Keratinocyte (primary cell): ENCODE data around the gene PGBD4. TPM values are rescaled to one million over a fixed set of nuclear protein-coding genes. Genes with fewer than 3 reads are reported as not detected.

Experiments used
- DNase-seq: peaks from one replicate; pipeline ENCODE4 v3.0.0-alpha.2; 2011; ENCODE audit warnings: low read depth, missing footprints, low spot score
- FAIRE-seq: peaks from 2 replicates; lab custom pipeline; 2011; peaks lifted over from hg19 to GRCh38; lab: Jason Lieb, UNC
- H2AFZ ChIP-seq: 2 replicates; pipeline ENCODE4 v1.6.0; 2012; ENCODE audit warnings: low read length, control low read depth, inconsistent platforms; ENCODE audit not compliant: control insufficient read depth
- H3K27ac ChIP-seq: 2 replicates; pipeline ENCODE4 v1.5.1; 2011; ENCODE audit warnings: low read length; ENCODE audit not compliant: control insufficient read depth, insufficient read depth
- H3K27me3 ChIP-seq: 3 replicates; pipeline ENCODE4 v1.6.0; 2011; ENCODE audit warnings: low read length; ENCODE audit not compliant: control insufficient read depth, insufficient read depth; ENCODE audit errors: extremely low read depth
- H3K36me3 ChIP-seq, 2 experiments: 2 replicates in 1 of 2; 3 replicates in 1 of 2; pipeline ENCODE4 v1.5.1; 2011; ENCODE audit warnings: low read length in 2 of 2, mild to moderate bottlenecking in 1 of 2; ENCODE audit not compliant: control insufficient read depth in 2 of 2, insufficient read depth in 2 of 2; ENCODE audit errors: extremely low read depth in 1 of 2
- H3K4me1 ChIP-seq: 3 replicates; pipeline ENCODE4 v1.5.1; 2011; ENCODE audit warnings: low read length; ENCODE audit not compliant: control insufficient read depth, insufficient read depth; ENCODE audit errors: extremely low read depth
- H3K4me2 ChIP-seq: 3 replicates; pipeline ENCODE4 v1.6.0; 2011; ENCODE audit warnings: low read depth, low read length; ENCODE audit not compliant: control insufficient read depth, insufficient read depth; ENCODE audit errors: extremely low read depth
- H3K4me3 ChIP-seq, 3 experiments: fragments of 200-600 bp in 1 of 3; sonication (generic) in 1 of 3; 2 replicates in 2 of 3; 3 replicates in 1 of 3; pipeline ENCODE4 v1.5.1; 2011 to 2016; ENCODE audit warnings: low read length in 3 of 3, mild to moderate bottlenecking in 3 of 3, control low read depth in 2 of 3, inconsistent platforms in 1 of 3, low read depth in 1 of 3, mixed read lengths in 1 of 3, mixed run types in 1 of 3, moderate library complexity in 1 of 3; ENCODE audit not compliant: control insufficient read depth in 2 of 3, insufficient read depth in 2 of 3; ENCODE audit errors: extremely low read depth in 1 of 3
- H3K79me2 ChIP-seq: 2 replicates; pipeline ENCODE4 v1.6.0; 2012; ENCODE audit warnings: low read length; ENCODE audit not compliant: control insufficient read depth, insufficient read depth
- H3K9ac ChIP-seq: 3 replicates; pipeline ENCODE4 v1.6.0; 2011; ENCODE audit warnings: low read length; ENCODE audit not compliant: control insufficient read depth, insufficient read depth; ENCODE audit errors: extremely low read depth
- H3K9me1 ChIP-seq: 3 replicates; pipeline ENCODE4 v1.6.0; 2011; ENCODE audit warnings: low read length; ENCODE audit not compliant: control insufficient read depth, insufficient read depth; ENCODE audit errors: extremely low read depth
- H3K9me3 ChIP-seq: 2 replicates; pipeline ENCODE4 v1.5.1; 2012; ENCODE audit warnings: low read depth, low read length; ENCODE audit not compliant: control insufficient read depth
- H4K20me1 ChIP-seq: 3 replicates; pipeline ENCODE4 v1.6.0; 2011; ENCODE audit warnings: low read length; ENCODE audit not compliant: control insufficient read depth, insufficient read depth; ENCODE audit errors: extremely low read depth
- EZH2 ChIP-seq: IDR thresholded peaks from one replicate; pipeline ENCODE4 v1.6.1; 2012; ENCODE audit warnings: inconsistent platforms, mild to moderate bottlenecking, low read length, moderate library complexity
- dilution Hi-C: fragments of 300-500 bp; cut with MboI; formaldehyde crosslinking; loops from one replicate; pipeline ENCODE4 v1.7.0; 2020; ENCODE audit warnings: low sequenced_read_pairs; ENCODE audit not compliant: extremely low pct_ligation_motif_present
- polyA plus RNA-seq, 5 experiments: library from polyadenylated mRNA; depleted of rRNA in 3 of 5; stranded (reverse) in 3 of 5; stranded (forward) in 1 of 5; unstranded in 1 of 5; fragments of >200 nt; gene quantifications; 1 replicate in 1 of 5; 2 replicates in 3 of 5; 3 replicates in 1 of 5; pipeline versions ENCODE4 v1.2.1 to v1.2.3, GENCODE V29; 2011 to 2012; ENCODE audit warnings: missing spikeins in 2 of 5, low read depth in 1 of 5, low replicate concordance in 1 of 5
- TF ChIP-seq, protein P1 (sequence below), 3 experiments: IDR thresholded peaks in 1 of 3; conservative IDR thresholded peaks in 1 of 3; optimal IDR thresholded peaks in 1 of 3; 2 replicates in 2 of 3; 3 replicates in 1 of 3; pipeline versions ENCODE3 to v1.5.1; 2011; ENCODE audit warnings: low read length in 3 of 3, mild to moderate bottlenecking in 3 of 3, moderate library complexity in 2 of 3, control low read depth in 1 of 3, inconsistent platforms in 1 of 3; ENCODE audit not compliant: insufficient read depth in 2 of 3; ENCODE audit errors: extremely low read depth in 1 of 3

Gene PGBD4
- polyA plus RNA-seq, 1 donor (not counting 4 experiments of a cell fraction or from before 2014, with no cell fraction given) = 2.3 TPM

DNA sequence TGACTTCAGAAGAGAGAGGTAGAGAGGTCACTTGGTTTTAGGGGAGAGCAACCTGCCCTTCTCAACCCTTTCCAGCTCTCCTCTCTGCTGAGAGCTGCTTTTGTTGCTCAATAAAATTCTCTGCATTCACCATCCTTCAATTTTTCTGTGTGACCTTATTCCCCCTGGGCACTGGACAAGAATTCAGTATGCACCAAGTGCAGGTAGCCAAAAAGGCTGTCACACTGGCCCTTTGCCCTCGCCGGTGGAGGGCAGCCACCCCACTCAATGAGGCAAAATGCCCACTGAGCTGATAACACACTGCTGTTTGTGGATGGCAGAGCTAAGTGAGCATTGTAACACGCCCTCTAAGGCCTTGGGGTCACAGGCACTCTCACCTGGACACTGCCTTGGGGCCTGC is 12.9 kb downstream of the PGBD4 start:
- no peaks in the 10 kb centered on the region for H3K4me1 ChIP-seq
- dilution Hi-C loops = no loop called here
- no peak for FAIRE-seq

DNA sequence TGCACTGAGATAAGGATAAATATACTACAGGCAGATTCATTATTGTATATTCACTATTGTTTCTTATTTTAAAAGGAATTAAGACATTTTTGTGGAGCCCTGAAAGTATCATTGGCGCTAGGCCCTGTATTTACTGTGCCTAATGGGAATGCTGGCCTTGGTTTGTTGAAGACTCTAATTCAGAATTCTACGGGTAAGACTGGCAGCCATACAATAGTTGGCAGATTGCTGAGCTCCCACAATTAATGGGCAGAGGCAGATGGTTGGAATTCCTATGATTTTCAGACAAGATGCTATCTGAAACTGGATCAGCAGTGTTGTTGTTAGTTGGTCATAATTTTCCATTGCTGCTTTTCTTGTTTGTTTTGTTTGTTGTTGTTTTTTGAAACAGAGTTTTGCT is 14.7 kb downstream of the PGBD4 start:
- Histone ChIP-seq H3K9me1 (no peaks in the 10 kb centered on the region), H4K20me1 (no peaks in the 10 kb centered on the region), H3K36me3 (no peaks in the 10 kb centered on the region), H3K27ac (no peak overlapping the region), H3K4me1 (no peaks in the 10 kb centered on the region), H3K4me3 (no peak overlapping the region), H3K4me2 (no peak overlapping the region), H3K9me3 (no peaks in the 10 kb centered on the region), H3K27me3 (no peaks in the 10 kb centered on the region), H3K79me2 (no peaks in the 10 kb centered on the region), H2AFZ (no peak overlapping the region), H3K9ac (no peak overlapping the region)
- FAIRE-seq (no peak), DNase-seq (no peak)
- dilution Hi-C loops = no loop called here
- TF ChIP-seq, protein P1, sequence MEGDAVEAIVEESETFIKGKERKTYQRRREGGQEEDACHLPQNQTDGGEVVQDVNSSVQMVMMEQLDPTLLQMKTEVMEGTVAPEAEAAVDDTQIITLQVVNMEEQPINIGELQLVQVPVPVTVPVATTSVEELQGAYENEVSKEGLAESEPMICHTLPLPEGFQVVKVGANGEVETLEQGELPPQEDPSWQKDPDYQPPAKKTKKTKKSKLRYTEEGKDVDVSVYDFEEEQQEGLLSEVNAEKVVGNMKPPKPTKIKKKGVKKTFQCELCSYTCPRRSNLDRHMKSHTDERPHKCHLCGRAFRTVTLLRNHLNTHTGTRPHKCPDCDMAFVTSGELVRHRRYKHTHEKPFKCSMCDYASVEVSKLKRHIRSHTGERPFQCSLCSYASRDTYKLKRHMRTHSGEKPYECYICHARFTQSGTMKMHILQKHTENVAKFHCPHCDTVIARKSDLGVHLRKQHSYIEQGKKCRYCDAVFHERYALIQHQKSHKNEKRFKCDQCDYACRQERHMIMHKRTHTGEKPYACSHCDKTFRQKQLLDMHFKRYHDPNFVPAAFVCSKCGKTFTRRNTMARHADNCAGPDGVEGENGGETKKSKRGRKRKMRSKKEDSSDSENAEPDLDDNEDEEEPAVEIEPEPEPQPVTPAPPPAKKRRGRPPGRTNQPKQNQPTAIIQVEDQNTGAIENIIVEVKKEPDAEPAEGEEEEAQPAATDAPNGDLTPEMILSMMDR (optimal IDR thresholded peaks at IDR 0.05 in 1 of 3, IDR thresholded peaks at IDR 0.05 in 1 of 3, conservative IDR thresholded peaks at IDR 0.05 in 1 of 3; ENCODE audit: extremely low read depth in 1 of 3, insufficient read depth in 2 of 3, low read length in 3 of 3) = no peak
- no peak for TF ChIP-seq EZH2

More for the DNA sequence above, 12.9 kb downstream of the PGBD4 start:
- Histone ChIP-seq H3K79me2 (no peaks in the 10 kb centered on the region), H3K9ac (no peak overlapping the region), H3K27me3 (no peaks in the 10 kb centered on the region), H2AFZ (no peak overlapping the region), H3K36me3 (no peaks in the 10 kb centered on the region), H3K4me2 (no peak overlapping the region), H3K9me3 (no peaks in the 10 kb centered on the region), H3K4me3 (no peak overlapping the region), H3K9me1 (no peaks in the 10 kb centered on the region), H4K20me1 (no peaks in the 10 kb centered on the region), H3K27ac (no peak overlapping the region)
- DNase-seq = no peak
- no peak for TF ChIP-seq EZH2
- TF ChIP-seq, protein P1 (optimal IDR thresholded peaks at IDR 0.05 in 1 of 3, IDR thresholded peaks at IDR 0.05 in 1 of 3, conservative IDR thresholded peaks at IDR 0.05 in 1 of 3; ENCODE audit: extremely low read depth in 1 of 3, insufficient read depth in 2 of 3, low read length in 3 of 3) = no peak
